ENCODE data around the gene NFE2L1. TPM values are rescaled to one million over a fixed set of nuclear protein-coding genes. Genes with fewer than 3 reads are reported as not detected.

Gene NFE2L1
- total and polyA plus RNA-seq, 9 of the 15 experiments (the other 6 are each of a cell fraction or from before 2014, with no cell fraction given) = 2.0 to 68.6 (median 39.7) TPM

- TF ChIP-seq CHD1 (IDR thresholded peaks at IDR 0.05; ENCODE audit: low read length) = no peak
- no peak for TF ChIP-seq ZBTB12 (CRISPR knock-in tag; IDR thresholded peaks at IDR 0.05)
- TF ChIP-seq, protein P1, sequence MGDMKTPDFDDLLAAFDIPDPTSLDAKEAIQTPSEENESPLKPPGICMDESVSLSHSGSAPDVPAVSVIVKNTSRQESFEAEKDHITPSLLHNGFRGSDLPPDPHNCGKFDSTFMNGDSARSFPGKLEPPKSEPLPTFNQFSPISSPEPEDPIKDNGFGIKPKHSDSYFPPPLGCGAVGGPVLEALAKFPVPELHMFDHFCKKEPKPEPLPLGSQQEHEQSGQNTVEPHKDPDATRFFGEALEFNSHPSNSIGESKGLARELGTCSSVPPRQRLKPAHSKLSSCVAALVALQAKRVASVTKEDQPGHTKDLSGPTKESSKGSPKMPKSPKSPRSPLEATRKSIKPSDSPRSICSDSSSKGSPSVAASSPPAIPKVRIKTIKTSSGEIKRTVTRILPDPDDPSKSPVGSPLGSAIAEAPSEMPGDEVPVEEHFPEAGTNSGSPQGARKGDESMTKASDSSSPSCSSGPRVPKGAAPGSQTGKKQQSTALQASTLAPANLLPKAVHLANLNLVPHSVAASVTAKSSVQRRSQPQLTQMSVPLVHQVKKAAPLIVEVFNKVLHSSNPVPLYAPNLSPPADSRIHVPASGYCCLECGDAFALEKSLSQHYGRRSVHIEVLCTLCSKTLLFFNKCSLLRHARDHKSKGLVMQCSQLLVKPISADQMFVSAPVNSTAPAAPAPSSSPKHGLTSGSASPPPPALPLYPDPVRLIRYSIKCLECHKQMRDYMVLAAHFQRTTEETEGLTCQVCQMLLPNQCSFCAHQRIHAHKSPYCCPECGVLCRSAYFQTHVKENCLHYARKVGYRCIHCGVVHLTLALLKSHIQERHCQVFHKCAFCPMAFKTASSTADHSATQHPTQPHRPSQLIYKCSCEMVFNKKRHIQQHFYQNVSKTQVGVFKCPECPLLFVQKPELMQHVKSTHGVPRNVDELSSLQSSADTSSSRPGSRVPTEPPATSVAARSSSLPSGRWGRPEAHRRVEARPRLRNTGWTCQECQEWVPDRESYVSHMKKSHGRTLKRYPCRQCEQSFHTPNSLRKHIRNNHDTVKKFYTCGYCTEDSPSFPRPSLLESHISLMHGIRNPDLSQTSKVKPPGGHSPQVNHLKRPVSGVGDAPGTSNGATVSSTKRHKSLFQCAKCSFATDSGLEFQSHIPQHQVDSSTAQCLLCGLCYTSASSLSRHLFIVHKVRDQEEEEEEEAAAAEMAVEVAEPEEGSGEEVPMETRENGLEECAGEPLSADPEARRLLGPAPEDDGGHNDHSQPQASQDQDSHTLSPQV (IDR thresholded peaks at IDR 0.05) = no peak; the same call in 1 of the 2 replicates
- TF ChIP-seq ZNF436 (CRISPR knock-in tag; IDR thresholded peaks at IDR 0.05) = no peak
- no peak for TF ChIP-seq HOMEZ (CRISPR knock-in tag; IDR thresholded peaks at IDR 0.05)
- TF ChIP-seq ZNF75A (CRISPR knock-in tag; IDR thresholded peaks at IDR 0.05) = no peak
- no peak for TF ChIP-seq HDAC1 (IDR thresholded peaks at IDR 0.05)
- no peak for TF ChIP-seq ZEB2 (IDR thresholded peaks at IDR 0.05)
- no peak for TF ChIP-seq SMARCA4 (IDR thresholded peaks at IDR 0.05)
- TF ChIP-seq BHLHE40 (IDR thresholded peaks at IDR 0.05; ENCODE audit: low read length) = peak; percentile 47
- no peak for TF ChIP-seq STAT5B (CRISPR knock-in tag; IDR thresholded peaks at IDR 0.05)
- peak; percentile 81; the same call in 1 of the 2 replicates for TF ChIP-seq RB1 (IDR thresholded peaks at IDR 0.05; ENCODE audit: low read depth)
- no peak for TF ChIP-seq CAMTA2 (CRISPR knock-in tag; conservative IDR thresholded peaks at IDR 0.05)
- TF ChIP-seq SMC3 (conservative IDR thresholded peaks at IDR 0.05; ENCODE audit: insufficient read depth, low read depth, low read length) = peak; percentile 89
- TF ChIP-seq ZNF24 (IDR thresholded peaks at IDR 0.05) = no peak
- TF ChIP-seq, protein P2, sequence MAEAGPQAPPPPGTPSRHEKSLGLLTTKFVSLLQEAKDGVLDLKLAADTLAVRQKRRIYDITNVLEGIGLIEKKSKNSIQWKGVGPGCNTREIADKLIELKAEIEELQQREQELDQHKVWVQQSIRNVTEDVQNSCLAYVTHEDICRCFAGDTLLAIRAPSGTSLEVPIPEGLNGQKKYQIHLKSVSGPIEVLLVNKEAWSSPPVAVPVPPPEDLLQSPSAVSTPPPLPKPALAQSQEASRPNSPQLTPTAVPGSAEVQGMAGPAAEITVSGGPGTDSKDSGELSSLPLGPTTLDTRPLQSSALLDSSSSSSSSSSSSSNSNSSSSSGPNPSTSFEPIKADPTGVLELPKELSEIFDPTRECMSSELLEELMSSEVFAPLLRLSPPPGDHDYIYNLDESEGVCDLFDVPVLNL (CRISPR knock-in tag; IDR thresholded peaks at IDR 0.05; ENCODE audit: low read depth) = no peak
- no peak for TF ChIP-seq BRF1 (IDR thresholded peaks at IDR 0.05; ENCODE audit: borderline replicate concordance, extremely low read depth, insufficient read length)
- no peak for TF ChIP-seq CHD2 (IDR thresholded peaks at IDR 0.05; ENCODE audit: low read depth, low read length)
- no peak for TF ChIP-seq PHF8 (IDR thresholded peaks at IDR 0.05; ENCODE audit: borderline replicate concordance, low read length)
- no peak for TF ChIP-seq MECOM (CRISPR knock-in tag; IDR thresholded peaks at IDR 0.05)
Observed at GRCh38 chr17:48026502-48027321, 21.4 kb upstream of the NFE2L1 start (continued).
